GM23338 (cell line): ENCODE data around the gene PKD2L1. TPM values are rescaled to one million over a fixed set of nuclear protein-coding genes. Genes with fewer than 3 reads are reported as not detected.

Experiments
- ATAC-seq: fragments of 200-7000 bp; cut with Tn5 transposase; 3 replicates; pipeline ENCODE4 v1.9.1; 2020
- DNase-seq: peaks from one replicate; pipeline ENCODE4 v3.0.0-alpha.2; 2015; ENCODE audit warnings: low spot score
- H2AFZ ChIP-seq: fragments of 200-600 bp; sonication (generic); 2 replicates; pipeline ENCODE4 v1.8.0; 2016; ENCODE audit warnings: antibody characterized with exemption, mild to moderate bottlenecking, moderate library complexity
- H3F3A ChIP-seq: fragments of 200-600 bp; sonication (generic); replicated peaks from 2 replicates; pipeline ENCODE4 v1.8.0; 2017; ENCODE audit warnings: antibody characterized with exemption, mixed run types, low read depth
- H3K27ac ChIP-seq: fragments of 200-600 bp; sonication (generic); 2 replicates; pipeline ENCODE4 v1.6.1; 2016; ENCODE audit warnings: low read depth
- H3K27me3 ChIP-seq: fragments of 200-600 bp; sonication (generic); 2 replicates; pipeline ENCODE4 v1.8.0; 2016; ENCODE audit warnings: mild to moderate bottlenecking, mixed run types, moderate library complexity; ENCODE audit not compliant: insufficient read depth
- H3K36me3 ChIP-seq: fragments of 200-600 bp; sonication (generic); 2 replicates; pipeline ENCODE4 v1.8.0; 2016; ENCODE audit warnings: mild to moderate bottlenecking; ENCODE audit not compliant: insufficient read depth
- H3K4me1 ChIP-seq: fragments of 200-600 bp; sonication (generic); 2 replicates; pipeline ENCODE4 v1.8.0; 2016; ENCODE audit warnings: mild to moderate bottlenecking, moderate library complexity; ENCODE audit not compliant: insufficient read depth
- H3K4me2 ChIP-seq: fragments of 200-600 bp; sonication (generic); 2 replicates; pipeline ENCODE4 v1.7.1; 2017; ENCODE audit warnings: mixed run types
- H3K4me3 ChIP-seq: fragments of 200-600 bp; sonication (generic); 2 replicates; pipeline ENCODE4 v1.6.1; 2016; ENCODE audit warnings: mixed run types
- H3K79me2 ChIP-seq: fragments of 200-600 bp; sonication (generic); replicated peaks from 2 replicates; pipeline ENCODE4 v1.8.0; 2017; ENCODE audit warnings: mild to moderate bottlenecking; ENCODE audit not compliant: insufficient read depth
- H3K9me2 ChIP-seq: fragments of 200-600 bp; sonication (generic); 2 replicates; pipeline ENCODE4 v1.8.0; 2017; ENCODE audit not compliant: insufficient read depth
- H4K20me1 ChIP-seq: fragments of 200-600 bp; sonication (generic); replicated peaks from 2 replicates; pipeline ENCODE4 v1.8.0; 2017; ENCODE audit warnings: mild to moderate bottlenecking; ENCODE audit not compliant: insufficient read depth
- H3K27ac Mint-ChIP-seq: 2 replicates; pipeline ENCODE4 v1.8.0; 2020; ENCODE audit warnings: inconsistent platforms, mild to moderate bottlenecking, moderate library complexity, mixed read lengths
- H3K27me3 Mint-ChIP-seq: 3 replicates; pipeline ENCODE4 v1.8.0; 2022; ENCODE audit warnings: low read depth, mild to moderate bottlenecking, moderate library complexity, mixed read lengths, inconsistent platforms; ENCODE audit not compliant: insufficient read depth, poor library complexity
- H3K36me3 Mint-ChIP-seq: 3 replicates; pipeline ENCODE4 v1.8.0; 2021; ENCODE audit warnings: low read depth, mild to moderate bottlenecking, inconsistent platforms, moderate library complexity, mixed read lengths
- H3K4me1 Mint-ChIP-seq: 3 replicates; pipeline ENCODE4 v1.8.0; 2020; ENCODE audit warnings: mild to moderate bottlenecking, inconsistent platforms, mixed read lengths
- H3K4me3 Mint-ChIP-seq: 3 replicates; pipeline ENCODE4 v1.8.0; 2021; ENCODE audit warnings: moderate library complexity, mild to moderate bottlenecking, inconsistent platforms, mixed read lengths
- H3K9me3 Mint-ChIP-seq: 3 replicates; pipeline ENCODE4 v1.8.0; 2020; ENCODE audit warnings: moderate library complexity, mild to moderate bottlenecking, inconsistent platforms, mixed read lengths
- CREB1 ChIP-seq: fragments of 250-450 bp; sonication (Bioruptor Pico); IDR thresholded peaks from 2 replicates; pipeline ENCODE4 v1.5.0; 2020; ENCODE audit warnings: low read depth, mild to moderate bottlenecking, moderate library complexity
- CTCF ChIP-seq, 2 experiments: fragments of 200-600 bp in 1 of 2; sonication (generic) in 1 of 2; conservative IDR thresholded peaks; 2 replicates each; pipeline versions ENCODE4 v1.5.1 to v1.6.1; 2016 to 2017; ENCODE audit warnings: antibody characterized with exemption in 2 of 2, low read depth in 2 of 2, mild to moderate bottlenecking in 2 of 2, moderate library complexity in 1 of 2
- ETS1 ChIP-seq: IDR thresholded peaks from 2 replicates; pipeline ENCODE4 v1.6.1; 2016; ENCODE audit warnings: antibody characterized with exemption
- EZH2 ChIP-seq: fragments of 200-600 bp; sonication (generic); IDR thresholded peaks from one replicate; pipeline ENCODE4 v1.8.0; 2017; ENCODE audit warnings: antibody characterized with exemption, mild to moderate bottlenecking, low read depth; ENCODE audit not compliant: unreplicated experiment
- EZH2phosphoT487 ChIP-seq: fragments of 200-600 bp; sonication (generic); IDR thresholded peaks from one replicate; pipeline ENCODE4 v1.8.1; 2018; ENCODE audit warnings: antibody characterized with exemption; ENCODE audit not compliant: unreplicated experiment
- JUNB ChIP-seq: IDR thresholded peaks from one replicate; pipeline ENCODE4 v1.6.1; 2016; ENCODE audit warnings: antibody characterized with exemption; ENCODE audit not compliant: unreplicated experiment
- NANOG ChIP-seq: IDR thresholded peaks from 2 replicates; pipeline ENCODE4 v1.6.1; 2016; ENCODE audit warnings: antibody characterized with exemption, borderline replicate concordance
- POLR2AphosphoS5 ChIP-seq: IDR thresholded peaks from 2 replicates; pipeline ENCODE4 v1.6.1; 2016; ENCODE audit warnings: antibody characterized with exemption, low read depth
- REST ChIP-seq: IDR thresholded peaks from one replicate; pipeline ENCODE4 v1.6.1; 2018; ENCODE audit warnings: antibody characterized with exemption; ENCODE audit not compliant: unreplicated experiment
- STAT1 ChIP-seq: IDR thresholded peaks from one replicate; pipeline ENCODE4 v1.6.1; 2016; ENCODE audit warnings: antibody characterized with exemption; ENCODE audit not compliant: unreplicated experiment
- ZNF114 ChIP-seq: fragments of 250-450 bp; sonication (Bioruptor Pico); IDR thresholded peaks from 2 replicates; pipeline ENCODE4 v1.5.0; 2020; ENCODE audit warnings: mild to moderate bottlenecking, moderate library complexity
- ZNF331 ChIP-seq: fragments of 250-450 bp; sonication (Bioruptor Pico); IDR thresholded peaks from 2 replicates; pipeline ENCODE4 v1.5.0; 2020; ENCODE audit warnings: low read depth, mild to moderate bottlenecking, moderate library complexity
- polyA plus RNA-seq: library from polyadenylated mRNA; unstranded; fragments of >200 nt; fragmentation: Nextera tagmentation; extraction: Ambion mirVana; gene quantifications from 2 replicates; pipeline ENCODE4 v1.2.1, GENCODE V29; 2016
- total RNA-seq: library from RNA; depleted of rRNA; stranded (reverse); fragments of >200 nt; shearing (Covaris generic); gene quantifications from 2 replicates; pipeline ENCODE4 v1.2.3, GENCODE V29; 2014
- TF ChIP-seq, protein P1 (sequence below): fragments of 250-450 bp; sonication (Bioruptor Pico); IDR thresholded peaks from 2 replicates; pipeline ENCODE4 v1.5.0; 2020; ENCODE audit warnings: mild to moderate bottlenecking, moderate library complexity

PKD2L1 gene
- total and polyA plus RNA-seq, 2 experiments from 2014 or later = not detected

DNA sequence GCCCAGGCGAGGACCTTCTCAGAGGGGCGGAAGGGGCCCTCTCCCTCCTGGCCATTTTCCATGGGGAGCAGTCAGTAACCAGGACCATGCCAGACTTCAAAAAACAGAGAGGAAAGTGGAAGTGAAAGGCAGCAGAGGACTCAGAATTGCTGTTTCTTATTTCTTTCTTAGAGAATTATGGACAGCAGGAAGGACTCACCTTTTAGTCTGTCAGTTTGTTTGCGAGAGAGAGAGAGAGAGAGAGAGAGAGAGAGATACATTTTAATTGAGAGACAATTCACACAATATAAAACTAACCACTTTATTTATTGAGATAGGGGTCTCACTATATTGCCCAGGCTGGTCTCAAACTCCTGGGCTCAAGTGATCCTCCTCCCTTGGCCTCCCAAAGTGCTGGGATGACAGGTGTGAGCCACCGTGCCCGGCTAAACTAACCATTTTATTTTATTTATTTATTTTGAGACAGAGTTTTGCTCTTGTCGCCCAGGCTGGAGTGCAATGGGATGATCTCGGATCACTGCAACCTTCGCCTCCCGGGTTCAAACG, 41.5 kb upstream of the PKD2L1 start:
- peak overlapping the region; percentile 26; the same call in 1 of the 2 replicates for H3K4me3 ChIP-seq
- H3F3A ChIP-seq = peaks cover 2% of the 10 kb centered on the region; the same call in 1 of the 2 replicates
- peak overlapping the region; percentile 85; the same call in 1 of the 2 replicates for H3K27ac ChIP-seq
- H3K9me3 Mint-ChIP-seq = no peaks in the 10 kb centered on the region; the same call in 2 of the 3 replicates
- ATAC-seq (no peak), DNase-seq (no peak)
- peaks cover 19% of the 10 kb centered on the region for H3K4me1 Mint-ChIP-seq
- TF ChIP-seq REST (no peak), ZNF331 (CRISPR knock-in tag) (no peak), EZH2phosphoT487 (no peak), EZH2 (no peak), POLR2AphosphoS5 (no peak; the same call in 1 of the 2 replicates), CTCF (conservative IDR thresholded peaks at IDR 0.05; ENCODE audit: low read depth in 2 of 2) (no peak), STAT1 (no peak), ETS1 (no peak), CREB1 (CRISPR knock-in tag) (no peak), ZNF114 (CRISPR knock-in tag) (no peak), NANOG (no peak), JUNB (no peak)
- TF ChIP-seq, protein P1, sequence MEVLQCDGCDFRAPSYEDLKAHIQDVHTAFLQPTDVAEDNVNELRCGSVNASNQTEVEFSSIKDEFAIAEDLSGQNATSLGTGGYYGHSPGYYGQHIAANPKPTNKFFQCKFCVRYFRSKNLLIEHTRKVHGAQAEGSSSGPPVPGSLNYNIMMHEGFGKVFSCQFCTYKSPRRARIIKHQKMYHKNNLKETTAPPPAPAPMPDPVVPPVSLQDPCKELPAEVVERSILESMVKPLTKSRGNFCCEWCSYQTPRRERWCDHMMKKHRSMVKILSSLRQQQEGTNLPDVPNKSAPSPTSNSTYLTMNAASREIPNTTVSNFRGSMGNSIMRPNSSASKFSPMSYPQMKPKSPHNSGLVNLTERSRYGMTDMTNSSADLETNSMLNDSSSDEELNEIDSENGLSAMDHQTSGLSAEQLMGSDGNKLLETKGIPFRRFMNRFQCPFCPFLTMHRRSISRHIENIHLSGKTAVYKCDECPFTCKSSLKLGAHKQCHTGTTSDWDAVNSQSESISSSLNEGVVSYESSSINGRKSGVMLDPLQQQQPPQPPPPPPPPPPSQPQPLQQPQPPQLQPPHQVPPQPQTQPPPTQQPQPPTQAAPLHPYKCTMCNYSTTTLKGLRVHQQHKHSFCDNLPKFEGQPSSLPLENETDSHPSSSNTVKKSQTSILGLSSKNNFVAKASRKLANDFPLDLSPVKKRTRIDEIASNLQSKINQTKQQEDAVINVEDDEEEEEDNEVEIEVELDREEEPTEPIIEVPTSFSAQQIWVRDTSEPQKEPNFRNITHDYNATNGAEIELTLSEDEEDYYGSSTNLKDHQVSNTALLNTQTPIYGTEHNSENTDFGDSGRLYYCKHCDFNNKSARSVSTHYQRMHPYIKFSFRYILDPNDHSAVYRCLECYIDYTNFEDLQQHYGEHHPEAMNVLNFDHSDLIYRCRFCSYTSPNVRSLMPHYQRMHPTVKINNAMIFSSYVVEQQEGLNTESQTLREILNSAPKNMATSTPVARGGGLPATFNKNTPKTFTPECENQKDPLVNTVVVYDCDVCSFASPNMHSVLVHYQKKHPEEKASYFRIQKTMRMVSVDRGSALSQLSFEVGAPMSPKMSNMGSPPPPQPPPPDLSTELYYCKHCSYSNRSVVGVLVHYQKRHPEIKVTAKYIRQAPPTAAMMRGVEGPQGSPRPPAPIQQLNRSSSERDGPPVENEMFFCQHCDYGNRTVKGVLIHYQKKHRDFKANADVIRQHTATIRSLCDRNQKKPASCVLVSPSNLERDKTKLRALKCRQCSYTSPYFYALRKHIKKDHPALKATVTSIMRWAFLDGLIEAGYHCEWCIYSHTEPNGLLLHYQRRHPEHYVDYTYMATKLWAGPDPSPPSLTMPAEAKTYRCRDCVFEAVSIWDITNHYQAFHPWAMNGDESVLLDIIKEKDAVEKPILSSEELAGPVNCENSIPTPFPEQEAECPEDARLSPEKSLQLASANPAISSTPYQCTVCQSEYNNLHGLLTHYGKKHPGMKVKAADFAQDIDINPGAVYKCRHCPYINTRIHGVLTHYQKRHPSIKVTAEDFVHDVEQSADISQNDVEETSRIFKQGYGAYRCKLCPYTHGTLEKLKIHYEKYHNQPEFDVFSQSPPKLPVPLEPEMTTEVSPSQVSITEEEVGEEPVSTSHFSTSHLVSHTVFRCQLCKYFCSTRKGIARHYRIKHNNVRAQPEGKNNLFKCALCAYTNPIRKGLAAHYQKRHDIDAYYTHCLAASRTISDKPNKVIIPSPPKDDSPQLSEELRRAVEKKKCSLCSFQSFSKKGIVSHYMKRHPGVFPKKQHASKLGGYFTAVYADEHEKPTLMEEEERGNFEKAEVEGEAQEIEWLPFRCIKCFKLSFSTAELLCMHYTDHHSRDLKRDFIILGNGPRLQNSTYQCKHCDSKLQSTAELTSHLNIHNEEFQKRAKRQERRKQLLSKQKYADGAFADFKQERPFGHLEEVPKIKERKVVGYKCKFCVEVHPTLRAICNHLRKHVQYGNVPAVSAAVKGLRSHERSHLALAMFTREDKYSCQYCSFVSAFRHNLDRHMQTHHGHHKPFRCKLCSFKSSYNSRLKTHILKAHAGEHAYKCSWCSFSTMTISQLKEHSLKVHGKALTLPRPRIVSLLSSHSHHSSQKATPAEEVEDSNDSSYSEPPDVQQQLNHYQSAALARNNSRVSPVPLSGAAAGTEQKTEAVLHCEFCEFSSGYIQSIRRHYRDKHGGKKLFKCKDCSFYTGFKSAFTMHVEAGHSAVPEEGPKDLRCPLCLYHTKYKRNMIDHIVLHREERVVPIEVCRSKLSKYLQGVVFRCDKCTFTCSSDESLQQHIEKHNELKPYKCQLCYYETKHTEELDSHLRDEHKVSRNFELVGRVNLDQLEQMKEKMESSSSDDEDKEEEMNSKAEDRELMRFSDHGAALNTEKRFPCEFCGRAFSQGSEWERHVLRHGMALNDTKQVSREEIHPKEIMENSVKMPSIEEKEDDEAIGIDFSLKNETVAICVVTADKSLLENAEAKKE (CRISPR knock-in tag) = no peak
- H3K79me2 ChIP-seq = peaks cover 27% of the 10 kb centered on the region
- peak overlapping the region; percentile 31 for H3K4me3 Mint-ChIP-seq
- H3K4me1 ChIP-seq = peaks cover 39% of the 10 kb centered on the region
- H2AFZ ChIP-seq = peak overlapping the region; percentile 63; the same call in 1 of the 2 replicates
- no peaks in the 10 kb centered on the region for H3K27me3 ChIP-seq
- no peaks in the 10 kb centered on the region for H3K9me2 ChIP-seq
- peaks cover 14% of the 10 kb centered on the region for H3K27me3 Mint-ChIP-seq
- no peaks in the 10 kb centered on the region; the same call in 1 of the 2 replicates for H4K20me1 ChIP-seq
- H3K4me2 ChIP-seq = peak overlapping the region; percentile 75; the same call in 1 of the 2 replicates
- no peaks in the 10 kb centered on the region; the same call in 1 of the 2 replicates for H3K36me3 ChIP-seq
- H3K27ac Mint-ChIP-seq = peak overlapping the region; percentile 90
- peaks cover 2% of the 10 kb centered on the region; the same call in 1 of the 3 replicates for H3K36me3 Mint-ChIP-seq
